ENCODE results near the gene RFK.
"Not testable (repeated sequence)": the region's sequence is repeated elsewhere in the genome, so short reads cannot be mapped to it uniquely, and the experiment has no call there.

The RFK gene

DNA sequence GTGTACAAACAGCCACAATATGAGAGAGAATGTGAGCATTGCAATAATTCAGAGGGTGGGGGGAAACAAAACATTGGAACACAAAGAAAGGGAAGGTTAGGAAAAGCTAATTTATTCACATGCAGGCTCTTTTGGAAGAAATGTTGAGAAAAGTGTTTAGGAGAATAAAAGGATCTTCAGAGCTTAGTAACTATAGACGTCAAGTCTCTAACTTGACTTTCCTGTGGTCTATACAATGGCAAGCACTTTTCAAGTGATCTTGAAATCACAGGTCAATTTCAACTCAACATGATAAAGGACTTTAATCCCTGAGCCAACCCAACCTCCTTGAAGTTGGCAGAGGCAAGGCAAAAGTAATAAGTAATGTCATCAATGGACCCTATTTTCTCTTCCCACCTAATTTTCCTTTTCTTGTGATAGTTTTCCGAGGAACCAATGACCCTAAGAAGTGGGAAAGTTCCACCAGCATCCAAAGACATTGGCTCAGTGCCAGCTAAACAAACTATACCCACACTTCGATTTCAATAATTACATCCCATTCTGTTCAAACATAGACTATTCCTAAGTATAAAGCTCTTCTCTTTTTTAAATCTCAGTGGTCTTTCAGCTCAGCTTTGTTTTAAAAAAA lies 23.7 kb downstream of the RFK start:
- DNase-seq (ENCODE audit: low read depth in 3 of 3), result no peak

GRCh38 chr9:76369583-76369982 lies 24.6 kb downstream of the RFK start:
- DNase-seq (ENCODE audit: low read depth in 3 of 3), result no peak

DNA sequence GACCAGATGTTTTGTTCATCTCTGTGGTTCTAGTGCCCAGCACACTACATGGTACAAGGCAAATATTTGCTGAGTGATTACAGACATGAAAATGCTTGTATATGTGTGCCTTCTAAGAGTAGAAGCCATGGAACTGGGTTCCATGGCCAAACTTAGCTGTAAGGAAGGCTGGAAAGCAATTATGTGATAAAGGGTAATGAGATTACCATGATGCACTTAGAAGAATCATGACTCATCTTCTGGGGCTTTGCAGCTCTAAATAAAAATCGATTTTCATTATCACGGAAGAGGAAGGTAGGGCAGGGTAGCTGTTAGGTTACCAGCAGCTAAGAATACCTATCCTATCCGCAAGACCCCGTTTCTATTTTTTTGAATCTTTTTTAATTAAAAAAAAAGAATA lies 28.0 kb downstream of the RFK start:
- no peak for DNase-seq (ENCODE audit: low read depth in 3 of 3)

- DNase-seq (ENCODE audit: low read depth in 3 of 3), result no peak
Observed at GRCh38 chr9:76365028-76365427, 29.2 kb downstream of the RFK start.

DNA sequence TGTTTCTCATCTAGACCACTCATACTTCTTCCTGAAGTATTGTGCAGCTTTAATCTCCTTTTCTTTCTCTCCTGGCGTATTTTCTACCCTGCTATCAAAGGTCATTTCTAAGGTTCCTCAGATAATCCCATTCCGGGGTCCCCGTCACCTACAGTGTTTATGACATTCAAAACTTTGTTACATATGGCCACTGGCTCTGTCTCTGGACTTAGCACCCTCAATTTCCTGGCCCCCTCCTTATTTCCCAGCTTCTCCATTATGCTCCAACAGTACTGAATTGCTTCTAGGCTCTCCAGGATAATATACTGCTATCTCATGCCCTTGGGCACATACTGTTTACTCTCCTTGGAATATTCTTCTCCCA lies 31.2 kb downstream of the RFK start:
- DNase-seq (ENCODE audit: low read depth in 3 of 3), result no peak

- DNase-seq (ENCODE audit: low read depth in 3 of 3), result not testable (repeated sequence)
Observed at GRCh38 chr9:76362332-76363031, 31.7 kb downstream of the RFK start.

DNA sequence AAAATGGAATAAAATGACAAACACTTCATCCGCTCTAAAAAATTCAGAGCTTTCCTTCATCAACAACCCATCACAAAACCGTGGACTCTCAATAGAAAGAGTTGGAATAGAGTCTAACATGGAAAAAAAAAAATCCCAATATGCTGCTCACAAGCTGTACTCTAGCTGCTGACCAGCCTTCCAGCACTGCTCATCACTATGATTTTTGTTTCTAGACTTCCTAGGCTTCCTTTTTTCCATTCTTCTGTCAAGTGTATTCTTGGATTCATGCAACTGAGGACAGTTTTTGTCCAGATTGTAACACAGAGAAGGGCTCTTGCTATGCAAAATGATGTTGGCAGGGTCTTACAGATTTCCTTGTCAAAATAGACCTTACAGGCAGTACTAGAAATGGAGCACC lies 34.5 kb downstream of the RFK start:
- no peak for DNase-seq (ENCODE audit: low read depth in 3 of 3)

DNA sequence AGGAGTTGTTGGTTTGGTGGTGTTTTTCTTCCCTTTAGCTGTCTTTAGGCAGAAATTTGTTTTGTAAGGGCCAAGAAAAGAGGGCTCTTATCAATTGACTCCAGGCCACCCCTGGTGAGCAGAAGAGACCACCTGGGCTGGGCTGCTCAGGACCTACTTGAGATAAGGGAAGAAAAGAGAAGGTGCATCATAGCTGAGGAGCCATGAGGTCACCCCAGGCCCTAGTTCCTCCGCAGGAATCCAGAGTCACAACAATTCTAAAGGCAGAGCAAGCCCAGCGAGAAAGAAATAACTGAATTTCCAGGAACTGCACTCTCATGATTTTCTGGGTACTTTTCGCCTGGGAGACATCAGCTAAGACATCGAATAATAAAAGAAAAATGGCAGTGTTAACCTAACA lies 34.9 kb downstream of the RFK start:
- no peak for DNase-seq (ENCODE audit: low read depth in 3 of 3)

- DNase-seq (ENCODE audit: low read depth in 3 of 3), result no peak
Observed at GRCh38 chr9:76358628-76359280, 35.5 kb downstream of the RFK start.

- DNase-seq (ENCODE audit: low read depth in 3 of 3), result no peak
Observed at GRCh38 chr9:76357555-76357954, 36.7 kb downstream of the RFK start.

DNA sequence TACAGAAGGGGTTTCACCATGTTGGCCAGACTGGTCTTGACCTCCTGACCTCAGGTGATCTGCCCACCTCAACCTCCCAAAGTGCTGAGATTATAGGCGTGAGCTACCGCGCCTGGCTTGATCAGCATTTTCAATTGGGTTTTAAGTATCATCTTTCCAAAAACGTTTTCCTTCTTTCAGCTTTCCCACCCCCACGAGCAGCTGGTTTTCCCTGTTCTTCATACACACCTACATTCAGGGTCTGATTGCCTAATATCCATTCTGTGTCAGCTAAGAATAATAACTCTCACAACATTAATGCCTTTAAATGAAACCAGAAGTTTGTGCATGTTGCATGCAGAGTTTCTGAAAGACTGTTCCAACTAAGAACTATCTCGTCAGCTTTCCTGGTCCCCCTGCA lies 38.3 kb downstream of the RFK start:
- no peak for DNase-seq (ENCODE audit: low read depth in 3 of 3)

GRCh38 chr9:76354221-76354620 lies 40.0 kb downstream of the RFK start:
- DNase-seq (ENCODE audit: low read depth in 3 of 3), result no peak

GRCh38 chr9:76353280-76353679 lies 40.9 kb downstream of the RFK start:
- no peak for DNase-seq (ENCODE audit: low read depth in 3 of 3)

- DNase-seq (ENCODE audit: low read depth in 3 of 3), result no peak
Observed at GRCh38 chr9:76352026-76352620, 42.1 kb downstream of the RFK start.

DNA sequence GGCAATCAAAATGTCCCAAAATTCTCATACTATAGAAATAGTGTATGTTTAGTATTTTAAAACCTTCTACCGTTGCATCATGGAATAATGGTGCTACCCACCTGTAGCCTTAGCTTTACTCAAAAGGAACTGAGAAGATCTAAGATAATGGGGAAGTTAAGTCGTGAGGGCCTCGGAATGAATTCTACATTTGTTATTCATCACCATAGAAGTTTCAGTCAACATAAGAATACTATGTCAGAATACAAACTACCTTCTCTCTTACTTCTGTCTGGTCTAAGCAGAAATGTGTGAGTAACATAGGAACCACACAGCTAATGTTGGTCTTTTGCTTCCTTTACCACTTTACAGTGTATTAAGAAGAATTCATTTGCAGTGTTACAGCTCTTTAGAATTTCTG lies 43.2 kb downstream of the RFK start:
- no peak for DNase-seq (ENCODE audit: low read depth in 3 of 3)

DNA sequence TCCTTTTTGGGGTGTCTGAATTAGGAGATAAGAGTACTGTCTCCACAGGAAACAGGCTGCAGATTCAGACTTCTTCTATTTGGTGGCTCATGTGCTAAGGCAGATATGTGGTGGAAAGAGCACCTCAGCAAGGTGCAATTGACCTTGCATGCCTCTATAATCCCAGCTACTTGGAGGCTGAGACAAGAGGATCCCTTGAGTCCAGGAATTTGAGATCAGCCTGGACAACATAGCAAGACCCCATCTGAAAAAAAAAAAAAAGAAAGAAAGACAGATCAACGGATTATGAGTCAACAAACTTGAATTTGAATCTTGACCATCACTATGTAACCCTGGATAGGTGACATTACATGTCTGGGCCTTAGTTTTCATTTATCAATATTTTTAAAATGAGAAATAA lies 44.4 kb downstream of the RFK start:
- no peak for DNase-seq (ENCODE audit: low read depth in 3 of 3)

DNA sequence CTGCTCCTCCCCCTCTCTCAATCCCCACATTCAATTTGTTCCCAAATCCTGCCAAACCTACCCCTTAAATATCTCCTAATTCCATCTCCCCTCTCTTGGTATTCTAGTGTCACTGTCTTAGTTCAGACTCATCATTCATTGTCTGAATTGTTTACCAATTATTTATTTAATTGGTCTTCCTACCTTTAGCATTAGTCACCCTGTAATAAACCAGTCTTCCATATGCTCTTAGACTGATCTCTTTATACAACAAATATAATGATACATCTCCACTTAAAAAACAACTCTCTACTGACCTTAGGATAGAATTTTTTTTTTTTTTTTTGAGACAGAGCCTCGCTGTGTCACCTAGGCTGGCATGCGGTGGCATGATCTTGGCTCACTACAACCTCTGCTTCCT lies 51.4 kb downstream of the RFK start:
- DNase-seq (ENCODE audit: low read depth in 3 of 3), result no peak

DNA sequence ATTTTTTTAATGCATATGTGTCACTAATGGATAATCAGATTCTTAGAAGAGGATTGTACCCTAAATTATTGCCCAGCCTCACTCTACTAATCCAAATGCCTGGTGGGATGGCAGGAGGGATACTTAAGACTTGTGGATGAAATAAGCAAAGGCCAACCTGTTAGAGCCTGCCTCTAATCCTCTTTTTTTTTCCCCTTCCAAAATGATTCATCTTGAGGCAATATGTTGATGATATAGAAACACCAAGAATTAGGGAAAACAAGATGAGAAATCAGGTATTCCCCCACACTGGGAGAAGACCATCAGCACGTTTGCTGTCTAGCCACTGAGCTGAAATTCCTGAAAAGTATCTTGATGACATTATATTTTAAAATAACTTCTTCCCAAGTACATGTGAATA lies 52.0 kb downstream of the RFK start:
- no peak for DNase-seq (ENCODE audit: low read depth in 3 of 3)

GRCh38 chr9:76341616-76342015 lies 52.6 kb downstream of the RFK start:
- no peak for DNase-seq (ENCODE audit: low read depth in 3 of 3)

DNA sequence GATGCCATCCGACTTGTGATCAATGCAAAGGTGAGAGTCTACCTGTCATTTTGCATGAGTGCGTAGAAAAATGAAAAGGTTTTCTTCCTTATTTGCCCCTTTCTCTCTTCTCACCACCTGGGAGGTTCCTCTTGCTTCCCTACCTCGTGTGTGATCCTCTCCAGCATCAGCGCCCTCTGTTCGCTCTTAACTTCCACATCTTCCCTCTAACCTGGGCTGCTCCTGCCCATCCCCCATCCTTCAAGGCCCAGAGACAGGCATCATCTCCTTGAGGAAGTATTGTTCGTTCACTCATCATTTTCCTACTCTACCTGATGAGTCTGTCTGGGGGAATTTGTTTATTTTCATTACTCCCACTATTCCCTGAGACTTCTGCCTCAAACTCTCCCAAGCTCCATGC lies 55.8 kb downstream of the RFK start:
- no peak for DNase-seq (ENCODE audit: low read depth in 3 of 3)

- no peak for DNase-seq (ENCODE audit: low read depth in 3 of 3)
Observed at GRCh38 chr9:76336027-76336426, 58.2 kb downstream of the RFK start.

Data from stimulated activated CD4-positive, alpha-beta T cell treated with anti-CD3 and anti-CD28 coated beads, TNF-alpha, amount 100 ng/mL, for 24 hours (primary cell).